GM12878 (cell line): ENCODE results near the gene GASK1B. TPM values are rescaled to one million over a fixed set of nuclear protein-coding genes. Genes with fewer than 3 reads are reported as not detected.

Experiments
- ATF7 ChIP-seq: fragments of 450-650 bp; IDR thresholded peaks from 2 replicates; pipeline ENCODE4 v1.6.1; 2016; ENCODE audit warnings: low read depth, mild to moderate bottlenecking
- CEBPB ChIP-seq, 2 experiments: fragments of 150-350 bp in 1 of 2; IDR thresholded peaks; 2 replicates each; pipeline ENCODE4 v1.6.1; 2012 to 2014; ENCODE audit warnings: low read depth in 2 of 2, low read length in 2 of 2, borderline replicate concordance in 1 of 2, inconsistent platforms in 1 of 2
- CHD4 ChIP-seq: fragments of 200-600 bp; sonication (generic); IDR thresholded peaks from 2 replicates; pipeline ENCODE4 v1.6.1; 2016; ENCODE audit warnings: mild to moderate bottlenecking
- ESRRA ChIP-seq: IDR thresholded peaks from 2 replicates; pipeline ENCODE4 v1.6.1; 2012; ENCODE audit warnings: mild to moderate bottlenecking, low read length, improper control_type of control experiment
- JUND ChIP-seq: IDR thresholded peaks from 2 replicates; pipeline ENCODE4 v1.6.1; 2012; ENCODE audit warnings: low read depth, mild to moderate bottlenecking, low read length, improper control_type of control experiment, moderate library complexity
- RUNX3 ChIP-seq: IDR thresholded peaks from 2 replicates; pipeline ENCODE4 v1.6.1; 2012; ENCODE audit warnings: low read length, inconsistent platforms
- polyA plus RNA-seq, 11 experiments: library from polyadenylated mRNA; depleted of rRNA in 4 of 11; unstranded in 6 of 11; stranded (reverse) in 5 of 11; fragments of >200 nt; fragmentation: Nextera tagmentation in 4 of 11; fragmentation: Illumina TruSeq in 1 of 11; extraction: Ambion mirVana in 4 of 11; extraction: Trizol in 1 of 11; gene quantifications; 1 replicate in 1 of 11; 2 replicates in 10 of 11; pipeline versions ENCODE4 v1.2.1 to v1.2.3, GENCODE V29; 2011 to 2016; ENCODE audit warnings: inconsistent platforms in 2 of 11, missing spikeins in 2 of 11, low read depth in 1 of 11
- total RNA-seq, 4 experiments: library from RNA; depleted of rRNA in 3 of 4; stranded (reverse); fragments of >200 nt in 3 of 4; fragmentation: Illumina TruSeq in 1 of 4; extraction: Trizol in 1 of 4; gene quantifications; 2 replicates each; pipeline versions ENCODE4 v1.2.1 to v1.2.3, GENCODE V29; 2013 to 2021
- TF ChIP-seq, protein P1 (sequence below): fragments of 450-650 bp; formaldehyde crosslinking; IDR thresholded peaks from 2 replicates; pipeline ENCODE4 v1.4.0; 2020; ENCODE audit warnings: mild to moderate bottlenecking, moderate library complexity
- TF ChIP-seq, protein P2 (sequence below): IDR thresholded peaks from 2 replicates; pipeline ENCODE4 v1.6.1; 2012; ENCODE audit warnings: improper control_type of control experiment, low read depth, low read length; ENCODE audit not compliant: insufficient replicate concordance
- TF ChIP-seq, protein P3 (sequence below): IDR thresholded peaks from 2 replicates; pipeline ENCODE4 v1.6.1; 2012; ENCODE audit warnings: mild to moderate bottlenecking, low read depth, low read length
- TF ChIP-seq, protein P4 (sequence below): fragments of 450-650 bp; IDR thresholded peaks from 2 replicates; pipeline ENCODE4 v1.6.1; 2017; ENCODE audit warnings: low read depth, mild to moderate bottlenecking, moderate library complexity

The GASK1B gene
- total and polyA plus RNA-seq, 10 of the 15 experiments (the other 5 are each of a cell fraction or from before 2014, with no cell fraction given) = under 0.01 to 0.21 (median 0.07) TPM; not detected in 1

DNA sequence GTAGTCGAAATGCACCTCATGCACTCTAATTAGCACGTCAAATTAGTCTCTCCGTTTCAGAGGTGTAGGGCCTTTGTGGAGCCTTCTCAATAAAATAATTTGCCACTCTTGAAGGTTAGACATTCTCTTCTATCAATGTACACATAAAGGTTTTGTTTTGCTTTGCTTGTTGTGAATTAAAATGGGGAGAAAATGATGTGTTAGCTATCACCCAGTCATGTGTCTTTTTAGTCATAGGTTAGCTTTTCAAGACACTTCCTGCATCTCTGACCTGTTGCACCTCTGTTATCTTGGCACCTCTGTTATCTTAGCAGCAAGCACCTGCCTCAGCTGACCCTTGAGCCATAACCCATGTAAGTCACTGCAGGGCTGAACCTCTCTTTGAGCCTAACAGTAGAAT, 38.4 kb upstream of the GASK1B start (continued):
- TF ChIP-seq, protein P1, sequence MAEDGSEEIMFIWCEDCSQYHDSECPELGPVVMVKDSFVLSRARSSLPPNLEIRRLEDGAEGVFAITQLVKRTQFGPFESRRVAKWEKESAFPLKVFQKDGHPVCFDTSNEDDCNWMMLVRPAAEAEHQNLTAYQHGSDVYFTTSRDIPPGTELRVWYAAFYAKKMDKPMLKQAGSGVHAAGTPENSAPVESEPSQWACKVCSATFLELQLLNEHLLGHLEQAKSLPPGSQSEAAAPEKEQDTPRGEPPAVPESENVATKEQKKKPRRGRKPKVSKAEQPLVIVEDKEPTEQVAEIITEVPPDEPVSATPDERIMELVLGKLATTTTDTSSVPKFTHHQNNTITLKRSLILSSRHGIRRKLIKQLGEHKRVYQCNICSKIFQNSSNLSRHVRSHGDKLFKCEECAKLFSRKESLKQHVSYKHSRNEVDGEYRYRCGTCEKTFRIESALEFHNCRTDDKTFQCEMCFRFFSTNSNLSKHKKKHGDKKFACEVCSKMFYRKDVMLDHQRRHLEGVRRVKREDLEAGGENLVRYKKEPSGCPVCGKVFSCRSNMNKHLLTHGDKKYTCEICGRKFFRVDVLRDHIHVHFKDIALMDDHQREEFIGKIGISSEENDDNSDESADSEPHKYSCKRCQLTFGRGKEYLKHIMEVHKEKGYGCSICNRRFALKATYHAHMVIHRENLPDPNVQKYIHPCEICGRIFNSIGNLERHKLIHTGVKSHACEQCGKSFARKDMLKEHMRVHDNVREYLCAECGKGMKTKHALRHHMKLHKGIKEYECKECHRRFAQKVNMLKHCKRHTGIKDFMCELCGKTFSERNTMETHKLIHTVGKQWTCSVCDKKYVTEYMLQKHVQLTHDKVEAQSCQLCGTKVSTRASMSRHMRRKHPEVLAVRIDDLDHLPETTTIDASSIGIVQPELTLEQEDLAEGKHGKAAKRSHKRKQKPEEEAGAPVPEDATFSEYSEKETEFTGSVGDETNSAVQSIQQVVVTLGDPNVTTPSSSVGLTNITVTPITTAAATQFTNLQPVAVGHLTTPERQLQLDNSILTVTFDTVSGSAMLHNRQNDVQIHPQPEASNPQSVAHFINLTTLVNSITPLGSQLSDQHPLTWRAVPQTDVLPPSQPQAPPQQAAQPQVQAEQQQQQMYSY = no peak
- no peak for TF ChIP-seq ATF7
- TF ChIP-seq, protein P2, sequence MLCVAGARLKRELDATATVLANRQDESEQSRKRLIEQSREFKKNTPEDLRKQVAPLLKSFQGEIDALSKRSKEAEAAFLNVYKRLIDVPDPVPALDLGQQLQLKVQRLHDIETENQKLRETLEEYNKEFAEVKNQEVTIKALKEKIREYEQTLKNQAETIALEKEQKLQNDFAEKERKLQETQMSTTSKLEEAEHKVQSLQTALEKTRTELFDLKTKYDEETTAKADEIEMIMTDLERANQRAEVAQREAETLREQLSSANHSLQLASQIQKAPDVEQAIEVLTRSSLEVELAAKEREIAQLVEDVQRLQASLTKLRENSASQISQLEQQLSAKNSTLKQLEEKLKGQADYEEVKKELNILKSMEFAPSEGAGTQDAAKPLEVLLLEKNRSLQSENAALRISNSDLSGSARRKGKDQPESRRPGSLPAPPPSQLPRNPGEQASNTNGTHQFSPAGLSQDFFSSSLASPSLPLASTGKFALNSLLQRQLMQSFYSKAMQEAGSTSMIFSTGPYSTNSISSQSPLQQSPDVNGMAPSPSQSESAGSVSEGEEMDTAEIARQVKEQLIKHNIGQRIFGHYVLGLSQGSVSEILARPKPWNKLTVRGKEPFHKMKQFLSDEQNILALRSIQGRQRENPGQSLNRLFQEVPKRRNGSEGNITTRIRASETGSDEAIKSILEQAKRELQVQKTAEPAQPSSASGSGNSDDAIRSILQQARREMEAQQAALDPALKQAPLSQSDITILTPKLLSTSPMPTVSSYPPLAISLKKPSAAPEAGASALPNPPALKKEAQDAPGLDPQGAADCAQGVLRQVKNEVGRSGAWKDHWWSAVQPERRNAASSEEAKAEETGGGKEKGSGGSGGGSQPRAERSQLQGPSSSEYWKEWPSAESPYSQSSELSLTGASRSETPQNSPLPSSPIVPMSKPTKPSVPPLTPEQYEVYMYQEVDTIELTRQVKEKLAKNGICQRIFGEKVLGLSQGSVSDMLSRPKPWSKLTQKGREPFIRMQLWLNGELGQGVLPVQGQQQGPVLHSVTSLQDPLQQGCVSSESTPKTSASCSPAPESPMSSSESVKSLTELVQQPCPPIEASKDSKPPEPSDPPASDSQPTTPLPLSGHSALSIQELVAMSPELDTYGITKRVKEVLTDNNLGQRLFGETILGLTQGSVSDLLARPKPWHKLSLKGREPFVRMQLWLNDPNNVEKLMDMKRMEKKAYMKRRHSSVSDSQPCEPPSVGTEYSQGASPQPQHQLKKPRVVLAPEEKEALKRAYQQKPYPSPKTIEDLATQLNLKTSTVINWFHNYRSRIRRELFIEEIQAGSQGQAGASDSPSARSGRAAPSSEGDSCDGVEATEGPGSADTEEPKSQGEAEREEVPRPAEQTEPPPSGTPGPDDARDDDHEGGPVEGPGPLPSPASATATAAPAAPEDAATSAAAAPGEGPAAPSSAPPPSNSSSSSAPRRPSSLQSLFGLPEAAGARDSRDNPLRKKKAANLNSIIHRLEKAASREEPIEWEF = no peak
- TF ChIP-seq, protein P3, sequence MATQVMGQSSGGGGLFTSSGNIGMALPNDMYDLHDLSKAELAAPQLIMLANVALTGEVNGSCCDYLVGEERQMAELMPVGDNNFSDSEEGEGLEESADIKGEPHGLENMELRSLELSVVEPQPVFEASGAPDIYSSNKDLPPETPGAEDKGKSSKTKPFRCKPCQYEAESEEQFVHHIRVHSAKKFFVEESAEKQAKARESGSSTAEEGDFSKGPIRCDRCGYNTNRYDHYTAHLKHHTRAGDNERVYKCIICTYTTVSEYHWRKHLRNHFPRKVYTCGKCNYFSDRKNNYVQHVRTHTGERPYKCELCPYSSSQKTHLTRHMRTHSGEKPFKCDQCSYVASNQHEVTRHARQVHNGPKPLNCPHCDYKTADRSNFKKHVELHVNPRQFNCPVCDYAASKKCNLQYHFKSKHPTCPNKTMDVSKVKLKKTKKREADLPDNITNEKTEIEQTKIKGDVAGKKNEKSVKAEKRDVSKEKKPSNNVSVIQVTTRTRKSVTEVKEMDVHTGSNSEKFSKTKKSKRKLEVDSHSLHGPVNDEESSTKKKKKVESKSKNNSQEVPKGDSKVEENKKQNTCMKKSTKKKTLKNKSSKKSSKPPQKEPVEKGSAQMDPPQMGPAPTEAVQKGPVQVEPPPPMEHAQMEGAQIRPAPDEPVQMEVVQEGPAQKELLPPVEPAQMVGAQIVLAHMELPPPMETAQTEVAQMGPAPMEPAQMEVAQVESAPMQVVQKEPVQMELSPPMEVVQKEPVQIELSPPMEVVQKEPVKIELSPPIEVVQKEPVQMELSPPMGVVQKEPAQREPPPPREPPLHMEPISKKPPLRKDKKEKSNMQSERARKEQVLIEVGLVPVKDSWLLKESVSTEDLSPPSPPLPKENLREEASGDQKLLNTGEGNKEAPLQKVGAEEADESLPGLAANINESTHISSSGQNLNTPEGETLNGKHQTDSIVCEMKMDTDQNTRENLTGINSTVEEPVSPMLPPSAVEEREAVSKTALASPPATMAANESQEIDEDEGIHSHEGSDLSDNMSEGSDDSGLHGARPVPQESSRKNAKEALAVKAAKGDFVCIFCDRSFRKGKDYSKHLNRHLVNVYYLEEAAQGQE = no peak
- no peak for TF ChIP-seq ESRRA
- TF ChIP-seq RUNX3 = no peak
- TF ChIP-seq, protein P4, sequence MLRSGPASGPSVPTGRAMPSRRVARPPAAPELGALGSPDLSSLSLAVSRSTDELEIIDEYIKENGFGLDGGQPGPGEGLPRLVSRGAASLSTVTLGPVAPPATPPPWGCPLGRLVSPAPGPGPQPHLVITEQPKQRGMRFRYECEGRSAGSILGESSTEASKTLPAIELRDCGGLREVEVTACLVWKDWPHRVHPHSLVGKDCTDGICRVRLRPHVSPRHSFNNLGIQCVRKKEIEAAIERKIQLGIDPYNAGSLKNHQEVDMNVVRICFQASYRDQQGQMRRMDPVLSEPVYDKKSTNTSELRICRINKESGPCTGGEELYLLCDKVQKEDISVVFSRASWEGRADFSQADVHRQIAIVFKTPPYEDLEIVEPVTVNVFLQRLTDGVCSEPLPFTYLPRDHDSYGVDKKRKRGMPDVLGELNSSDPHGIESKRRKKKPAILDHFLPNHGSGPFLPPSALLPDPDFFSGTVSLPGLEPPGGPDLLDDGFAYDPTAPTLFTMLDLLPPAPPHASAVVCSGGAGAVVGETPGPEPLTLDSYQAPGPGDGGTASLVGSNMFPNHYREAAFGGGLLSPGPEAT = no peak
- no peak for TF ChIP-seq CHD4
- TF ChIP-seq CEBPB (IDR thresholded peaks at IDR 0.05; ENCODE audit: borderline replicate concordance in 1 of 2, low read depth in 2 of 2, low read length in 2 of 2) = no peak
- TF ChIP-seq JUND = no peak
